ENCODE measurements around the gene ZDHHC23. TPM values are rescaled to one million over a fixed set of nuclear protein-coding genes. Genes with fewer than 3 reads are reported as not detected.

The ZDHHC23 gene
- total and polyA plus RNA-seq, 9 of the 15 experiments (the other 6 are each of a cell fraction or from before 2014, with no cell fraction given), result 0.22 to 2.7 (median 0.55) TPM

- no peak overlapping the region for H2AFZ ChIP-seq (ENCODE audit: low read depth, low read length)
- in situ Hi-C loops (cut with MboI), result no loop called here
- POLR2A ChIA-PET, result no interaction called here
- FAIRE-seq (no peak), DNase-seq (ENCODE audit: extremely low read depth in 1 of 4, low spot score in 3 of 4) (no peak), ATAC-seq (no peak)
- H3K4me3 ChIP-seq, result no peak overlapping the region
- H4K20me1 ChIP-seq (replicated peaks; ENCODE audit: control insufficient read depth, insufficient read depth, low read length), result no peaks in the 10 kb centered on the region
- no peak overlapping the region for H3K9ac ChIP-seq (ENCODE audit: insufficient read depth in 1 of 2, low read depth in 2 of 2, low read length in 2 of 2)
- H3K9me1 ChIP-seq (ENCODE audit: control insufficient read depth, insufficient read depth, low read length), result no peaks in the 10 kb centered on the region
- intact Hi-C loops (cut with micrococcal nuclease), result no loop called here
- H3K27ac ChIP-seq (ENCODE audit: extremely low read depth, low read depth, low read length), result no peak overlapping the region
- BruUV-seq (replicated peaks), result no TSS peak
- no peaks in the 10 kb centered on the region for H3K79me2 ChIP-seq (ENCODE audit: control insufficient read depth, insufficient read depth, low read length)
- 0% methylated on average over 4 of the region's 4 CpGs for WGBS (ENCODE audit: insufficient coverage, low coverage, missing lambda C conversion rate)
- H3K4me1 ChIP-seq (replicated peaks in 1 of 2; ENCODE audit: control insufficient read depth in 2 of 2, insufficient read depth in 2 of 2, low read length in 2 of 2), result no peaks in the 10 kb centered on the region
- H3K9me3 ChIP-seq (replicated peaks; ENCODE audit: control insufficient read depth, insufficient read depth, low read depth, low read length), result no peaks in the 10 kb centered on the region
- CTCF ChIA-PET (ENCODE audit: low intra/inter-chr PET ratio), result no interaction called here
- H3K27me3 ChIP-seq (ENCODE audit: control insufficient read depth in 2 of 2, insufficient read depth in 2 of 2, low read length in 2 of 2), result no peaks in the 10 kb centered on the region
- no peak overlapping the region for H3K4me2 ChIP-seq (ENCODE audit: insufficient read depth, low read length)
- no peaks in the 10 kb centered on the region for H3K36me3 ChIP-seq (ENCODE audit: control insufficient read depth, insufficient read depth, low read length)
- TF ChIP-seq PRPF4 (IDR thresholded peaks at IDR 0.05; ENCODE audit: insufficient read depth, low read depth, low read length, poor library complexity, severe bottlenecking), result no peak
- TF ChIP-seq, protein P1, sequence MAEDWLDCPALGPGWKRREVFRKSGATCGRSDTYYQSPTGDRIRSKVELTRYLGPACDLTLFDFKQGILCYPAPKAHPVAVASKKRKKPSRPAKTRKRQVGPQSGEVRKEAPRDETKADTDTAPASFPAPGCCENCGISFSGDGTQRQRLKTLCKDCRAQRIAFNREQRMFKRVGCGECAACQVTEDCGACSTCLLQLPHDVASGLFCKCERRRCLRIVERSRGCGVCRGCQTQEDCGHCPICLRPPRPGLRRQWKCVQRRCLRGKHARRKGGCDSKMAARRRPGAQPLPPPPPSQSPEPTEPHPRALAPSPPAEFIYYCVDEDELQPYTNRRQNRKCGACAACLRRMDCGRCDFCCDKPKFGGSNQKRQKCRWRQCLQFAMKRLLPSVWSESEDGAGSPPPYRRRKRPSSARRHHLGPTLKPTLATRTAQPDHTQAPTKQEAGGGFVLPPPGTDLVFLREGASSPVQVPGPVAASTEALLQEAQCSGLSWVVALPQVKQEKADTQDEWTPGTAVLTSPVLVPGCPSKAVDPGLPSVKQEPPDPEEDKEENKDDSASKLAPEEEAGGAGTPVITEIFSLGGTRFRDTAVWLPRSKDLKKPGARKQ (CRISPR knock-in tag; IDR thresholded peaks at IDR 0.05), result no peak
- TF ChIP-seq TBL1XR1 (IDR thresholded peaks at IDR 0.05; ENCODE audit: low read length in 2 of 2), result no peak
- no peak for TF ChIP-seq ZNF551 (CRISPR knock-in tag; IDR thresholded peaks at IDR 0.05)
- no peak for TF ChIP-seq ZHX1 (conservative IDR thresholded peaks at IDR 0.05; ENCODE audit: low read length)
- no peak for TF ChIP-seq ZNF445 (CRISPR knock-in tag; IDR thresholded peaks at IDR 0.05; ENCODE audit: low read depth)
- no peak for TF ChIP-seq NR1H2 (CRISPR knock-in tag; IDR thresholded peaks at IDR 0.05)
- no peak for TF ChIP-seq ZNF696 (CRISPR knock-in tag; conservative IDR thresholded peaks at IDR 0.05)
- no peak for TF ChIP-seq NR2F6 (CRISPR knock-in tag; IDR thresholded peaks at IDR 0.05)
- no peak for TF ChIP-seq ZFPM2 (CRISPR knock-in tag; IDR thresholded peaks at IDR 0.05)
- TF ChIP-seq, protein P2, sequence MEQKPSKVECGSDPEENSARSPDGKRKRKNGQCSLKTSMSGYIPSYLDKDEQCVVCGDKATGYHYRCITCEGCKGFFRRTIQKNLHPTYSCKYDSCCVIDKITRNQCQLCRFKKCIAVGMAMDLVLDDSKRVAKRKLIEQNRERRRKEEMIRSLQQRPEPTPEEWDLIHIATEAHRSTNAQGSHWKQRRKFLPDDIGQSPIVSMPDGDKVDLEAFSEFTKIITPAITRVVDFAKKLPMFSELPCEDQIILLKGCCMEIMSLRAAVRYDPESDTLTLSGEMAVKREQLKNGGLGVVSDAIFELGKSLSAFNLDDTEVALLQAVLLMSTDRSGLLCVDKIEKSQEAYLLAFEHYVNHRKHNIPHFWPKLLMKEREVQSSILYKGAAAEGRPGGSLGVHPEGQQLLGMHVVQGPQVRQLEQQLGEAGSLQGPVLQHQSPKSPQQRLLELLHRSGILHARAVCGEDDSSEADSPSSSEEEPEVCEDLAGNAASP (IDR thresholded peaks at IDR 0.05), result no peak
- TF ChIP-seq, protein P3, sequence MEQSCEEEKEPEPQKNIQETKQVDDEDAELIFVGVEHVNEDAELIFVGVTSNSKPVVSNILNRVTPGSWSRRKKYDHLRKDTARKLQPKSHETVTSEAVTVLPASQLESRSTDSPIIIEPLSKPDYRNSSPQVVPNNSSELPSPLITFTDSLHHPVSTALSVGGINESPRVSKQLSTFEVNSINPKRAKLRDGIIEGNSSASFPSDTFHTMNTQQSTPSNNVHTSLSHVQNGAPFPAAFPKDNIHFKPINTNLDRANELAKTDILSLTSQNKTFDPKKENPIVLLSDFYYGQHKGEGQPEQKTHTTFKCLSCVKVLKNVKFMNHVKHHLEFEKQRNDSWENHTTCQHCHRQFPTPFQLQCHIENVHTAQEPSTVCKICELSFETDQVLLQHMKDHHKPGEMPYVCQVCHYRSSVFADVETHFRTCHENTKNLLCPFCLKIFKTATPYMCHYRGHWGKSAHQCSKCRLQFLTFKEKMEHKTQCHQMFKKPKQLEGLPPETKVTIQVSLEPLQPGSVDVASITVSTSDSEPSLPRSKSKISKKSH (CRISPR knock-in tag; IDR thresholded peaks at IDR 0.05), result no peak
Observed at GRCh38 chr3:113906568-113907140, 41.2 kb upstream of the ZDHHC23 start.
